GM23248 (cell line): Measurements from ENCODE around the gene MT1F. TPM values are rescaled to one million over a fixed set of nuclear protein-coding genes. Genes with fewer than 3 reads are reported as not detected.

Experiments used
- DNase-seq: peaks from one replicate; pipeline ENCODE4 v3.0.0-alpha.2; 2015
- H2AFZ ChIP-seq: fragments of 200-600 bp; sonication (generic); 2 replicates; pipeline ENCODE4 v1.6.1; 2016; ENCODE audit warnings: antibody characterized with exemption
- H3F3A ChIP-seq: fragments of 200-600 bp; sonication (generic); 2 replicates; pipeline ENCODE4 v1.6.1; 2016; ENCODE audit warnings: mild to moderate bottlenecking, antibody characterized with exemption, mixed run types; ENCODE audit not compliant: insufficient read depth
- H3K27ac ChIP-seq: fragments of 200-600 bp; sonication (generic); 2 replicates; pipeline ENCODE4 v1.5.1; 2016; ENCODE audit warnings: mild to moderate bottlenecking
- H3K27me3 ChIP-seq: fragments of 200-600 bp; sonication (generic); replicated peaks from 2 replicates; pipeline ENCODE4 v1.6.1; 2016; ENCODE audit warnings: mild to moderate bottlenecking; ENCODE audit not compliant: insufficient read depth
- H3K36me3 ChIP-seq: fragments of 200-600 bp; sonication (generic); 2 replicates; pipeline ENCODE4 v1.6.1; 2016; ENCODE audit warnings: low read depth, mild to moderate bottlenecking
- H3K4me1 ChIP-seq: fragments of 200-600 bp; sonication (generic); 2 replicates; pipeline ENCODE4 v1.6.1; 2016; ENCODE audit warnings: mild to moderate bottlenecking; ENCODE audit not compliant: insufficient read depth
- H3K4me2 ChIP-seq: fragments of 200-600 bp; sonication (generic); one replicate; pipeline ENCODE4 v1.6.1; 2016; ENCODE audit warnings: mild to moderate bottlenecking; ENCODE audit not compliant: unreplicated experiment
- H3K4me3 ChIP-seq: fragments of 200-600 bp; sonication (generic); 2 replicates; pipeline ENCODE4 v1.5.1; 2016; ENCODE audit warnings: mild to moderate bottlenecking
- H3K79me2 ChIP-seq: fragments of 200-600 bp; sonication (generic); 2 replicates; pipeline ENCODE4 v1.6.1; 2016; ENCODE audit warnings: mild to moderate bottlenecking; ENCODE audit not compliant: insufficient read depth
- H3K9ac ChIP-seq: fragments of 200-600 bp; sonication (generic); 2 replicates; pipeline ENCODE4 v1.6.1; 2016; ENCODE audit warnings: mild to moderate bottlenecking
- H3K9me2 ChIP-seq: fragments of 200-600 bp; sonication (generic); 2 replicates; pipeline ENCODE4 v1.6.1; 2016; ENCODE audit warnings: mixed run types, mild to moderate bottlenecking, moderate library complexity; ENCODE audit not compliant: insufficient read depth
- H3K9me3 ChIP-seq: fragments of 200-600 bp; sonication (generic); one replicate; pipeline ENCODE4 v1.6.1; 2017; ENCODE audit warnings: low read depth
- H4K20me1 ChIP-seq: fragments of 200-600 bp; sonication (generic); 2 replicates; pipeline ENCODE4 v1.6.0; 2016; ENCODE audit not compliant: insufficient read depth
- EZH2 ChIP-seq: fragments of 200-600 bp; sonication (generic); IDR thresholded peaks from 2 replicates; pipeline ENCODE4 v1.6.1; 2018; ENCODE audit warnings: antibody characterized with exemption, mild to moderate bottlenecking; ENCODE audit not compliant: insufficient read depth, poor library complexity, severe bottlenecking
- EZH2phosphoT487 ChIP-seq: fragments of 200-600 bp; sonication (generic); IDR thresholded peaks from 2 replicates; pipeline ENCODE4 v1.6.1; 2018; ENCODE audit warnings: antibody characterized with exemption, moderate library complexity, mild to moderate bottlenecking, low read depth; ENCODE audit not compliant: insufficient read depth
- WGBS, 2 experiments: methylation state at CpG; one replicate each; pipeline ENCODE4 v1.1.6; 2015 to 2017; ENCODE audit warnings: low lambda C conversion rate in 2 of 2, low coverage in 1 of 2; ENCODE audit errors: missing lambda C conversion rate in 2 of 2; 5-methylcytosine and 5-hydroxymethylcytosine counted together
- in situ Hi-C: fragments of 300-500 bp; cut with MboI; formaldehyde crosslinking; loops from 2 replicates; pipeline ENCODE4 v1.15.0; 2020
- polyA plus RNA-seq: library from polyadenylated mRNA; unstranded; fragments of >200 nt; fragmentation: Nextera tagmentation; extraction: Ambion mirVana; gene quantifications from 2 replicates; pipeline ENCODE4 v1.2.1, GENCODE V29; 2016
- total RNA-seq: library from RNA; depleted of rRNA; stranded (reverse); fragments of >200 nt; shearing (Covaris generic); gene quantifications from 2 replicates; pipeline ENCODE4 v1.2.3, GENCODE V29; 2014

MT1F gene
- total and polyA plus RNA-seq, 2 experiments from 2014 or later, result 1.1 to 4.5 TPM

DNA sequence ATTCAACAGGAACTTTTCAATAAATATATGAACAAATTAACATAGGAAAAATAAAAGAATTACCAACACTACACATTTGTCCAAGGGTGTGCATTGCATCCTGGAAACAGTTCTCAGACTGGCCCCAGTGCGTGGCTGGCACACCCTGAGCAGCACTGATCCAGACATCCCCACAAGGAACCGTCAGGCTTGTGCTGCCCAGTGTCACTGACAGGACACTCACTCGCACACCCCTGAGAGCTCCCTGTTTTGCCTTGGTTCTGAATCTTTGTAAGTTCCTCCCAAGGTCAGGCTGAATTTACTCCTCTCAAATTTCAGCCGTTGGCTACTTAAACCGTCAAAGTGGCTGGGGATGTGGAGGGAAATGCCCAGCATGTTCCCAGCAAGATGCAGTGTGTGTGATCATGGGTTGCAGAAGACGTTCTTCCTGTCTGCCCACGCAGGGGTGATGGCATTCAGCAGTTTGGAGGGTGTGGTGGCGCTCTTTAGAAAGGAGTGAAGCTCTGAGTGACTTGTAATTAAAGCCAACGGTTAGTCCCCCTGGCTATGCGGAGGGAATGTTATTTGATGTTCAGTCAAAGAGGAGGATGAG is 47.6 kb upstream of the MT1F start:
- Histone ChIP-seq H3K4me1 (peaks cover 76% of the 10 kb centered on the region), H3K27me3 (no peaks in the 10 kb centered on the region), H3K4me2 (peak overlapping the region; percentile 92), H3F3A (peaks cover 87% of the 10 kb centered on the region), H3K79me2 (peaks cover 12% of the 10 kb centered on the region; the same call in 1 of the 2 replicates), H3K9me2 (no peaks in the 10 kb centered on the region), H3K36me3 (no peaks in the 10 kb centered on the region), H2AFZ (0 out of 2 replicates have a peak overlapping the region, but pooled peaks have one; percentile 20), H3K9me3 (no peaks in the 10 kb centered on the region), H3K27ac (peak overlapping the region; percentile 100), H3K4me3 (peak overlapping the region; percentile 95), H4K20me1 (no peaks in the 10 kb centered on the region), H3K9ac (peak overlapping the region; percentile 96)
- peak; percentile 96 for DNase-seq
- 1 to 3% methylated on average over 10 of the region's 10 CpGs for WGBS, 2 experiments
- no peak for TF ChIP-seq EZH2
- TF ChIP-seq EZH2phosphoT487, result no peak
- in situ Hi-C loops, result no loop called here

DNA sequence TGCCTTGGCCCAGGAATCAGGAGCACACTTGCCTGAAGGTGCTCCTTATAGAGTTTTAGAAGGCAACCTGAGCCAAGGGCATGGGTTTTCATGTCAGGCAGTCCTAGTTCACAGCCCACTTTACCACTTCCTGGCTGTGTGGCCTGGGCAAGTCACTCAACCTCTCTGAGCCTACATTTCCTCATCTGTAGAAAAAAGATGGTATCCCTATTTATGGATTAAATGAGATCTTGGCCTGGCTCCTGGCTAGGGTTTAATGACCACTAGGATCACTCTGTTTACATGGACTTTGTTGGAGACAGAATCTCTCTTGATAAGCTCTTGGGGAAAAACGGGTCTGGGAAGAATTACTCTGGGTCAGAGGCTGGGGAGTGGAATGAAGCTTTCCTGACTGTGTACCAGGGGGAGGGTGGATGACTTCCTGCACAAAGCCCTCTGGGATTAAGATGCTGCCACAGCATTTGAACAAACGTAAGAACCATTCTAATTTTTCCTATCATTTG is 47.1 kb upstream of the MT1F start:
- WGBS, 2 experiments, result 4 to 5% methylated on average over 2 of the region's 2 CpGs
- no peaks in the 10 kb centered on the region for H3K27me3 ChIP-seq
- H3K4me2 ChIP-seq, result peak overlapping the region; percentile 92
- H3K9ac ChIP-seq, result peak overlapping the region; percentile 96
- H3K27ac ChIP-seq, result peak overlapping the region; percentile 100
- peaks cover 12% of the 10 kb centered on the region; the same call in 1 of the 2 replicates for H3K79me2 ChIP-seq
- no peaks in the 10 kb centered on the region for H3K9me3 ChIP-seq
- peak overlapping the region; percentile 95 for H3K4me3 ChIP-seq
- no peaks in the 10 kb centered on the region for H4K20me1 ChIP-seq
- H3K4me1 ChIP-seq, result peaks cover 79% of the 10 kb centered on the region
- in situ Hi-C loops, result no loop called here
- no peaks in the 10 kb centered on the region for H3K9me2 ChIP-seq
- TF ChIP-seq EZH2 (no peak), EZH2phosphoT487 (no peak)
- H3F3A ChIP-seq, result peaks cover 86% of the 10 kb centered on the region
- peak; percentile 52 for DNase-seq
- no peaks in the 10 kb centered on the region for H3K36me3 ChIP-seq
- H2AFZ ChIP-seq, result peak overlapping the region; percentile 20

- peak overlapping the region; percentile 100 for H3K27ac ChIP-seq
Measured at GRCh38 chr16:56611281-56611833, 46.4 kb upstream of the MT1F start.

GRCh38 chr16:56613706-56614105 is 44.1 kb upstream of the MT1F start:
- Histone ChIP-seq H3K9me2 (no peaks in the 10 kb centered on the region), H3K4me2 (no peak overlapping the region), H3K9me3 (no peaks in the 10 kb centered on the region), H3F3A (peaks cover 62% of the 10 kb centered on the region), H3K4me1 (peaks cover 62% of the 10 kb centered on the region), H4K20me1 (no peaks in the 10 kb centered on the region), H3K4me3 (no peak overlapping the region), H3K79me2 (peaks cover 10% of the 10 kb centered on the region; the same call in 1 of the 2 replicates), H3K36me3 (no peaks in the 10 kb centered on the region), H3K27ac (no peak overlapping the region), H3K27me3 (no peaks in the 10 kb centered on the region), H3K9ac (no peak overlapping the region), H2AFZ (no peak overlapping the region)
- no peak for TF ChIP-seq EZH2
- no peak for TF ChIP-seq EZH2phosphoT487
- in situ Hi-C loops, result no loop called here
- DNase-seq, result no peak

More at GRCh38 chr16:56611281-56611833, 46.4 kb upstream of the MT1F start:
- H3K9ac ChIP-seq, result peak overlapping the region; percentile 96
- WGBS, 2 experiments, result 5 to 10% methylated on average over 1 to 2 of the region's 2 CpGs
- in situ Hi-C loops, result no loop called here
- H4K20me1 ChIP-seq, result no peaks in the 10 kb centered on the region
- no peaks in the 10 kb centered on the region for H3K36me3 ChIP-seq
- peaks cover 74% of the 10 kb centered on the region for H3K4me1 ChIP-seq
- H3F3A ChIP-seq, result peaks cover 79% of the 10 kb centered on the region
- peak; percentile 75 for DNase-seq
- peaks cover 12% of the 10 kb centered on the region; the same call in 1 of the 2 replicates for H3K79me2 ChIP-seq
- peak overlapping the region; percentile 20; the same call in 1 of the 2 replicates for H2AFZ ChIP-seq
- H3K4me2 ChIP-seq, result peak overlapping the region; percentile 92
- H3K27me3 ChIP-seq, result no peaks in the 10 kb centered on the region
- TF ChIP-seq EZH2 (no peak), EZH2phosphoT487 (no peak)
- H3K9me2 ChIP-seq, result no peaks in the 10 kb centered on the region
- no peaks in the 10 kb centered on the region for H3K9me3 ChIP-seq
- peak overlapping the region; percentile 95; the same call in 1 of the 2 replicates for H3K4me3 ChIP-seq
